Measurements from ENCODE around the gene ANO6.

- TF ChIP-seq, protein P1, sequence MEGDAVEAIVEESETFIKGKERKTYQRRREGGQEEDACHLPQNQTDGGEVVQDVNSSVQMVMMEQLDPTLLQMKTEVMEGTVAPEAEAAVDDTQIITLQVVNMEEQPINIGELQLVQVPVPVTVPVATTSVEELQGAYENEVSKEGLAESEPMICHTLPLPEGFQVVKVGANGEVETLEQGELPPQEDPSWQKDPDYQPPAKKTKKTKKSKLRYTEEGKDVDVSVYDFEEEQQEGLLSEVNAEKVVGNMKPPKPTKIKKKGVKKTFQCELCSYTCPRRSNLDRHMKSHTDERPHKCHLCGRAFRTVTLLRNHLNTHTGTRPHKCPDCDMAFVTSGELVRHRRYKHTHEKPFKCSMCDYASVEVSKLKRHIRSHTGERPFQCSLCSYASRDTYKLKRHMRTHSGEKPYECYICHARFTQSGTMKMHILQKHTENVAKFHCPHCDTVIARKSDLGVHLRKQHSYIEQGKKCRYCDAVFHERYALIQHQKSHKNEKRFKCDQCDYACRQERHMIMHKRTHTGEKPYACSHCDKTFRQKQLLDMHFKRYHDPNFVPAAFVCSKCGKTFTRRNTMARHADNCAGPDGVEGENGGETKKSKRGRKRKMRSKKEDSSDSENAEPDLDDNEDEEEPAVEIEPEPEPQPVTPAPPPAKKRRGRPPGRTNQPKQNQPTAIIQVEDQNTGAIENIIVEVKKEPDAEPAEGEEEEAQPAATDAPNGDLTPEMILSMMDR (IDR thresholded peaks at IDR 0.05): no peak
- no peak for TF ChIP-seq EZH2phosphoT487 (IDR thresholded peaks at IDR 0.05)
These were observed 205.8 kb downstream of the ANO6 start for GRCh38 chr12:45421736-45422135.

All from neural progenitor cell (in vitro differentiated cells).